Measurements from ENCODE around the gene ASB9.

- TF ChIP-seq REST (tag by site-specific recombination; IDR thresholded peaks at IDR 0.05) (no peak), YY1 (tag by site-specific recombination; IDR thresholded peaks at IDR 0.05) (no peak), CTCF (tag by site-specific recombination; IDR thresholded peaks at IDR 0.05) (no peak), TCF7L2 (IDR thresholded peaks at IDR 0.05; ENCODE audit: borderline replicate concordance, low read depth, low read length) (no peak), ZNF449 (tag by site-specific recombination; IDR thresholded peaks at IDR 0.05) (no peak), ZBTB48 (tag by site-specific recombination; IDR thresholded peaks at IDR 0.05) (no peak), SALL2 (tag by site-specific recombination; IDR thresholded peaks at IDR 0.05; ENCODE audit: borderline replicate concordance) (no peak), ZSCAN16 (tag by site-specific recombination; IDR thresholded peaks at IDR 0.05) (no peak), ZNF629 (tag by site-specific recombination; IDR thresholded peaks at IDR 0.05) (no peak), ZNF280D (tag by site-specific recombination; IDR thresholded peaks at IDR 0.05) (no peak), ZNF555 (tag by site-specific recombination; conservative IDR thresholded peaks at IDR 0.05) (no peak), BCL6B (tag by site-specific recombination; IDR thresholded peaks at IDR 0.05) (no peak), ZNF837 (tag by site-specific recombination; IDR thresholded peaks at IDR 0.05) (no peak)
Measured at GRCh38 chrX:15214588-15214987, 55.3 kb downstream of the ASB9 start.
